Measurements from ENCODE around the gene USP17L30. TPM values are rescaled to one million over a fixed set of nuclear protein-coding genes. Genes with fewer than 3 reads are reported as not detected.

Gene USP17L30, protein sequence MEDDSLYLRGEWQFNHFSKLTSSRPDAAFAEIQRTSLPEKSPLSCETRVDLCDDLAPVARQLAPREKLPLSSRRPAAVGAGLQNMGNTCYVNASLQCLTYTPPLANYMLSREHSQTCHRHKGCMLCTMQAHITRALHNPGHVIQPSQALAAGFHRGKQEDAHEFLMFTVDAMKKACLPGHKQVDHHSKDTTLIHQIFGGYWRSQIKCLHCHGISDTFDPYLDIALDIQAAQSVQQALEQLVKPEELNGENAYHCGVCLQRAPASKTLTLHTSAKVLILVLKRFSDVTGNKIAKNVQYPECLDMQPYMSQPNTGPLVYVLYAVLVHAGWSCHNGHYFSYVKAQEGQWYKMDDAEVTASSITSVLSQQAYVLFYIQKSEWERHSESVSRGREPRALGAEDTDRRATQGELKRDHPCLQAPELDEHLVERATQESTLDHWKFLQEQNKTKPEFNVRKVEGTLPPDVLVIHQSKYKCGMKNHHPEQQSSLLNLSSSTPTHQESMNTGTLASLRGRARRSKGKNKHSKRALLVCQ
- not detected in 2 replicates for total RNA-seq

DNA sequence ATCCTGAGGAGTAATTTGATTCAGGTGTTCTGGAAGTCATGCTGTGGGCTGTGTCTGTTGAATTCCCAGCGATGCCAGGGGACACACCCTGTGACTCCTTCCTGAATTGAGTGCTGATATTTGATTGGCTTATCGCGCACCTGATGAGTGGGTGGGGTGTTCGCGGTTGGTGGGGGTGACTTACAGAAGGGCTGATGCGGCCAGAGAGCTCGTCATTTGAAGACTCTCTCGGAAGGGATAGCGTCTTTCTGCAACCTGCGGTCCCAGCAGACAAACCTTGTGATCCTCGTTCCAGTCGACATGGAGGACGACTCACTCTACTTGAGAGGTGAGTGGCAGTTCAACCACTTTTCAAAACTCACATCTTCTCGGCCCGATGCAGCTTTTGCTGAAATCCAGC is at the start of gene USP17L30:
Gene USP17L30 (plus strand): TSS at position 301 of the 400 bp plus-strand sequence. CDS start 0 bp downstream, at position 301.

DNA sequence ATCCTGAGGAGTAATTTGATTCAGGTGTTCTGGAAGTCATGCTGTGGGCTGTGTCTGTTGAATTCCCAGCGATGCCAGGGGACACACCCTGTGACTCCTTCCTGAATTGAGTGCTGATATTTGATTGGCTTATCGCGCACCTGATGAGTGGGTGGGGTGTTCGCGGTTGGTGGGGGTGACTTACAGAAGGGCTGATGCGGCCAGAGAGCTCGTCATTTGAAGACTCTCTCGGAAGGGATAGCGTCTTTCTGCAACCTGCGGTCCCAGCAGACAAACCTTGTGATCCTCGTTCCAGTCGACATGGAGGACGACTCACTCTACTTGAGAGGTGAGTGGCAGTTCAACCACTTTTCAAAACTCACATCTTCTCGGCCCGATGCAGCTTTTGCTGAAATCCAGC is 38.1 kb upstream of the USP17L30 start, which contains the start of gene USP17L24:
Gene USP17L24 (plus strand): TSS at position 301 of the 400 bp plus-strand sequence. CDS start 0 bp downstream, at position 301.

GRCh38 chr4:9329611-9330010 is 33.3 kb upstream of the USP17L30 start, which contains the start of gene USP17L25:
Gene USP17L25 (plus strand): TSS chr4:9329911. CDS start chr4:9329911, 0 bp downstream.

GRCh38 chr4:9334358-9334757 is 28.6 kb upstream of the USP17L30 start, which contains the start of gene USP17L26:
Gene USP17L26 (plus strand): TSS chr4:9334658. CDS start chr4:9334658, 0 bp downstream.

GRCh38 chr4:9339103-9339502 is 23.8 kb upstream of the USP17L30 start, which contains the start of gene USP17L5:
Gene USP17L5 (plus strand): TSS chr4:9339403. CDS start chr4:9339403, 0 bp downstream.

GRCh38 chr4:9343848-9344247 is 19.1 kb upstream of the USP17L30 start, which contains the start of gene USP17L27:
Gene USP17L27 (plus strand): TSS chr4:9344148. CDS start chr4:9344148, 0 bp downstream.

GRCh38 chr4:9348593-9348992 is 14.3 kb upstream of the USP17L30 start, which contains the start of gene USP17L28:
Gene USP17L28 (plus strand): TSS chr4:9348893. CDS start chr4:9348893, 0 bp downstream.

GRCh38 chr4:9353338-9353737 is 9.6 kb upstream of the USP17L30 start, which contains the start of gene USP17L29:
Gene USP17L29 (plus strand): TSS chr4:9353638. CDS start chr4:9353638, 0 bp downstream.

Small RNA genes lying within 50 kb of the gene (small RNA-seq; reads per million reads assigned to genes)
- gene RNA5SP153: not detected

Other genes with a start within 250 kb of the USP17L30 start
- not detected in 2 replicates for gene FAM90A26, start 192.7 kb upstream of the USP17L30 start, total RNA-seq
- gene USP17L10, start 152.5 kb upstream of the USP17L30 start, total RNA-seq: not detected in 2 replicates
- gene USP17L11, start 147.7 kb upstream of the USP17L30 start, total RNA-seq: not detected in 2 replicates
- not detected in 2 replicates for gene USP17L12, start 143.0 kb upstream of the USP17L30 start, total RNA-seq
- gene USP17L13, start 138.2 kb upstream of the USP17L30 start, total RNA-seq: not detected in 2 replicates
- not detected in 2 replicates for gene USP17L15, start 128.7 kb upstream of the USP17L30 start, total RNA-seq
- gene USP17L17, start 119.2 kb upstream of the USP17L30 start, total RNA-seq: not detected in 2 replicates
- not detected in 2 replicates for gene USP17L18, start 114.5 kb upstream of the USP17L30 start, total RNA-seq
- gene USP17L19, start 109.8 kb upstream of the USP17L30 start, total RNA-seq: not detected in 2 replicates
- not detected in 2 replicates for gene USP17L20, start 105.0 kb upstream of the USP17L30 start, total RNA-seq
- not detected in 2 replicates for gene USP17L21, start 100.3 kb upstream of the USP17L30 start, total RNA-seq
- gene USP17L22, start 95.5 kb upstream of the USP17L30 start, total RNA-seq: not detected in 2 replicates
- gene USP17L24, start 38.0 kb upstream of the USP17L30 start, total RNA-seq: not detected in 2 replicates
- gene USP17L25, start 33.2 kb upstream of the USP17L30 start, total RNA-seq: not detected in 2 replicates
- gene USP17L26, start 28.5 kb upstream of the USP17L30 start, total RNA-seq: not detected in 2 replicates
- gene USP17L5, start 23.7 kb upstream of the USP17L30 start, total RNA-seq: not detected in 2 replicates
- gene USP17L27, start 19.0 kb upstream of the USP17L30 start, total RNA-seq: not detected in 2 replicates
- gene USP17L28, start 14.2 kb upstream of the USP17L30 start, total RNA-seq: not detected in 2 replicates
- not detected in 2 replicates for gene USP17L29, start 9.5 kb upstream of the USP17L30 start, total RNA-seq
- not detected in 2 replicates for gene DEFB131A, start 81.3 kb downstream of the USP17L30 start, total RNA-seq

All from subcutaneous preadipocyte (primary cell).